Epithelial cell of esophagus (primary cell): ENCODE data around the gene HOXB13.

ENCODE experiments used
- DNase-seq: peaks from one replicate; pipeline ENCODE4 v3.0.0; 2010; ENCODE audit warnings: low read depth
- H3K4me3 ChIP-seq: 2 replicates; pipeline ENCODE4 v1.5.1; 2011; ENCODE audit warnings: mild to moderate bottlenecking, low read length, control low read depth
- TF ChIP-seq, protein P1 (sequence below): IDR thresholded peaks from 2 replicates; pipeline ENCODE4 v1.5.1; 2011; ENCODE audit warnings: low read depth, mild to moderate bottlenecking, low read length, control low read depth, inconsistent platforms; ENCODE audit not compliant: insufficient read depth; ENCODE audit errors: missing control alignments

The HOXB13 gene

DNA sequence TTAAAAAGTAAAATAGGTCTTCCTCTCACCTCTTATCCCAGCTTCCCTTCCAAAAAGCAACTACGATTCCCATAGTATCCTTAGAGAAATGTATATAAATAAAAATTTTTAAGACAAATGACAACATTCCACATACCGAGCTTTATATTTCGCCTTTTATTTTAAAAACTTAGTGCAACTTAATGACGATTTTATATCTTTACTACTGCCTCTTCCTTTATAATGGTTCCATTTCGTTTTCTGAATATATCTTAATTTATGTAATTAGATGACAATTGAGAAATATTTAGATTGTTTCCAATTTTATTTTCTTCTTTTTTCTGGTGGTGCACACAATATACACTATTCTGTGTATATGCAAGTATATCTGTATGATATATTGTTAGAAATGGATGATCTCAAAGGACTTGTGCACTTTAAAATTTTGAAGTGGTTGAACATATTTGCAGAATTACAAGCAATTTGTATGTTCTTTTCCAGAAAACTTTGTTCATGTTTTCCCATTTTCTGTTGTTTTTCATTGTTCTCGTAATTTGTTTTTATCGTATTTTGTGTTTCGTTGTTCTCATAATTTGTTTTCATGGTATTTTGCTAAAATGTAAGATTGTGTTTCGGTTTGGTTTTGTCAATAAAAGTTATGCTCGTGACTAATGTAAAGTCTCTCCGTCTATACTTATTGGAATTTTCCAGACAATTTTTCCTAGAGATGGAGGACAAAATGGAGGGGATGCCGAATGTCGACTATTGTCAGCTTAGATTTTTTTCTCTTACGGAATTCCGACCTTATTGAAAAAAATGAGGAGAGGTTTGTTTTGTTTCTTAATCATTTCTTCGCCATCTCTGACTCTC is 20.4 kb upstream of the HOXB13 start:
- TF ChIP-seq, protein P1, sequence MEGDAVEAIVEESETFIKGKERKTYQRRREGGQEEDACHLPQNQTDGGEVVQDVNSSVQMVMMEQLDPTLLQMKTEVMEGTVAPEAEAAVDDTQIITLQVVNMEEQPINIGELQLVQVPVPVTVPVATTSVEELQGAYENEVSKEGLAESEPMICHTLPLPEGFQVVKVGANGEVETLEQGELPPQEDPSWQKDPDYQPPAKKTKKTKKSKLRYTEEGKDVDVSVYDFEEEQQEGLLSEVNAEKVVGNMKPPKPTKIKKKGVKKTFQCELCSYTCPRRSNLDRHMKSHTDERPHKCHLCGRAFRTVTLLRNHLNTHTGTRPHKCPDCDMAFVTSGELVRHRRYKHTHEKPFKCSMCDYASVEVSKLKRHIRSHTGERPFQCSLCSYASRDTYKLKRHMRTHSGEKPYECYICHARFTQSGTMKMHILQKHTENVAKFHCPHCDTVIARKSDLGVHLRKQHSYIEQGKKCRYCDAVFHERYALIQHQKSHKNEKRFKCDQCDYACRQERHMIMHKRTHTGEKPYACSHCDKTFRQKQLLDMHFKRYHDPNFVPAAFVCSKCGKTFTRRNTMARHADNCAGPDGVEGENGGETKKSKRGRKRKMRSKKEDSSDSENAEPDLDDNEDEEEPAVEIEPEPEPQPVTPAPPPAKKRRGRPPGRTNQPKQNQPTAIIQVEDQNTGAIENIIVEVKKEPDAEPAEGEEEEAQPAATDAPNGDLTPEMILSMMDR, result no peak
- no peak overlapping the region for H3K4me3 ChIP-seq
- no peak for DNase-seq

DNA sequence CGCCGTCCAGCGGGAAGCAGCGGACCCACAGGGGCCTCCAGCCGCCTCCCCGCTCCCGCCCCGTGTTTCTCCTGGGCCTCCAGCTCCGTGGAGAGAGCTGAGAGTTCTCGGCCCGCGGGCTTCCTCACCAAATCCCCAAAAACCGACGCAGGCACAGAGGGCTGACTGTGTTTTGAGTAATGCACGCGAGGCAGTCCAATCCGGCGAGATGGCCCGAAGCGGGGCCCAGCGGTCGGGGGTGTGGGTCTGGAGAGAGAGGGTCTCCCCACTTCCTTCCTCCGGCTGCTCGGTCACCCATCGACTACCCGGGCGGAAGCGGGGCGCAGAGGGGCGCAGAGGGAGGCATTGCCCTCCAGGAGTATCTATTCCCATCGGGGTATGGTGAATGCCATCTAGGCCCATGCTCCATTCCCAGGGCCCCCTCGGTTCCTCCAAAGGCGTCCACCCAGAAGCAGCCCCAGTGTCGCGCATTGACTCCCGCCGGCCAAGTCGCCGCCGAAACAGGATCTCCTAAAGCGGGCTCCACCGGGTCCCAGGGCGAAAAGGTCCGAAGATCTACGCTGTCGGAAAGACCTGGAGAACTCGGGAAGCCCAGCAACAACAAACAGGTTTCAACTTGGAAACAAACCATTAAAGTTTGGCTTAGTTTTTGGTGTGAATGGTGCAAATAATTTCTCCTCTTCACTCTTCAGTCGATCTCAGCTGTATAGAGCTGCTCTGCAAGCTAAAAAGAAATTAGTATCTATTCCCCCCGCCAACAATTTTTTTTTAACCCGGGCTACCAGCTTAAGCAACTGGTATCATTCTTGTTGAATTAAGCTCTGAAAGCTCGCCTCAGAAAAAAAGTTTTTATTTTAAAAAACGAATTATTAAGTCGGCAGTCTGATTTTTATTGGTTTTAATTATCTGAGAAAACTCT is 19.2 kb upstream of the HOXB13 start:
- TF ChIP-seq, protein P1, result no peak
- DNase-seq, result no peak
- H3K4me3 ChIP-seq, result no peak overlapping the region

DNA sequence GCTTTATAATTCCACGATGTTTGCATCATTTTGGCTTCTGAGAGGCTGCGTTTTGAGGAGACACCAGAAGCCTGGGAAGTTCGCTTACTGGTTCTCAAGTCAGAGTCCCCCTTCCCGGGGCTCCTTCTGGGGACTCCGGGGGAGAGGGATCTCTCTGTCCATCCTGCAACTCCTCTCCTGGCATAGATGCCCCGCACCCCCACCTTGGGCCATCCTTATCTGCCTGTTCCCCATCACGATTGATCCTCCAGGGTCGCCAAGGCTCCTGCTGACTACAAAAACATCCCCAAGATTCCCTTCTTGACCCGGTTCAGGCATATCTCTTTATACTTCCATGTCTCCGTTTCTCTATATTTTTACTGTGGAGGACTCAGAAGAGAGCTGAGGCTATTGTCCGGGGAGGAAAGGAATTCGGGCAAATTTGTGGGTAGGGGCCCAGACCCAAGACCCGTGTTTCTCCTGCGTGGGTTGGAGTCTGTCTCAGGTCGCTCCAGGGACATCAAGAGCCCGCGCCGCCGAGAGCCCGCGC is 18.4 kb upstream of the HOXB13 start:
- TF ChIP-seq, protein P1, result no peak
- H3K4me3 ChIP-seq, result no peak overlapping the region

DNA sequence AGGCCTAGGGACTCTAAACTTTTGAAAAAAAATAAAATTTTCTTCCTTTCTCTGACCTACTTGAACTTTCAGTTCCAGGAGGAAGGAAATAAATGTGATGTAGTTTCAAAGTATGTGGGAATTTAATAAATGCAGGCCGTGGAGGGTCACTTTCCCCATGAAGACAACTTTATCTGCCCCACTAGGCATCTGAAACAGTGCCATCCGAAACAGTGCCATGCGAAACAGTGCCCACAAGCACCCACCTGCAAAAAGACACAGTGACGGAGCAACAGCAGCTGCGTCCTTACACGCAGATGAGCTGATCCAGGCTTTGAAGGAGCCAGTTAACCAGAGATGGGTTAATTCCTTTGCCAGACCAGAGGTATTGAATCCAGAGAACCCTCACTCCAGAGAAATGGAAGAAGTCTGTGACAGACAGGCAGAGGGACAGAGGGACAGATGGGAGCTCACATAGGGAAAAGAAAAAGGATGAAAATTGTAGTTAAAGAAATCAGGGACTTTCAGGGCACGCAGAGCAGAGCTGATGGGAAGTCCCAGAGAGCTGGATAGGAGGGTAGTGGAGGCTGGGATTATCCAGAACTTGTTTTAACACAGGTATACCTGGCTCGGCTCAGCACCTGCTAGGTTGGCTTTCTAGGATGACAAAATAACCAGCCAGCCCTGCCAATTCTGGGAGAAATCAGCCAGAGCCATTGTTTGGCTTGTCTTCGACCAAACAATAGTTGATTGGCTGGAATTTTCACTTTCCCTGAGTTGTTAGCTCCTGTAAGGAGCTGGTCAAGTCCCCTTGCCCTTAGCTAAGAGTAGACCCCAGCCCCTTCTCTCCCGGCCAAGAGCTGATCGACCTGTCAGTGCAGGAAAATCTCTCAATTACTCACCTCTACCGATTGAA is 17.1 kb upstream of the HOXB13 start:
- no peak overlapping the region for H3K4me3 ChIP-seq
- no peak for DNase-seq
- TF ChIP-seq, protein P1, result no peak

More for the DNA sequence above, 18.4 kb upstream of the HOXB13 start:
- no peak for DNase-seq

DNA sequence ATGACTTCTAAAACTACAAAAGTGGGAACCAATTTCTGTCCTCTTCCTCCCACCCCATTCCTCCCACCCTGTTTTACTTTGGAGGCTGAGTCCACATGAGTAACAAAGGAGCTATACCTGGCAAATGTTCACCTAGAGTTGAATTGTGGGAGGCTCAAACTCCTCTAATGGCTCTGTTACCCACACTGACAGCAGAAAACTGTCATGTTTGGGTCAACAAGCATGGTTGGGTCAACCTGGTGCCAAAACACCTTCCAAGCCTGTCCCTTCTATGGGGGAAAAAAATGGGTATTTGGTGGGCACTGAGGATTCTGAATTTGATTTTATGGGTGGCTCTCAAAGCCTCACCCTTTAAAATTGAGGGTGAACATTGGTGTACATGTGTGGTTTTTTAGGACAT is 12.0 kb upstream of the HOXB13 start:
- TF ChIP-seq, protein P1, result no peak
- H3K4me3 ChIP-seq, result no peak overlapping the region
- DNase-seq, result no peak
